Lower leg skin (tissue), 4 donors: ENCODE results near the gene CLEC18C. TPM values are rescaled to one million over a fixed set of nuclear protein-coding genes. Genes with fewer than 3 reads are reported as not detected.
"Not testable (repeated sequence)": the region's sequence is repeated elsewhere in the genome, so short reads cannot be mapped to it uniquely, and the experiment has no call there.

Source experiments
- DNase-seq, 2 donors: peaks; one replicate each; pipeline ENCODE4 v3.0.0-alpha.2; 2019; ENCODE audit warnings: low spot score in 2 of 2
- H3K4me3 ChIP-seq: fragments of 200-600 bp; sonication (generic); 2 replicates; pipeline ENCODE4 v1.5.1; 2017; ENCODE audit warnings: mild to moderate bottlenecking, low read depth; ENCODE audit not compliant: poor library complexity, severe bottlenecking
- WGBS, 2 donors: methylation state at CpG; one replicate each; pipeline ENCODE4 v1.1.5; 2018; 5-methylcytosine and 5-hydroxymethylcytosine counted together
- intact Hi-C: fragments of 100-400 bp; cut with DNase I; formaldehyde crosslinking; loops from one replicate; pipeline ENCODE4 v1.15.0; 2023; ENCODE audit warnings: low total_unique reads
- total RNA-seq, 4 donors: library from RNA; depleted of rRNA; stranded (reverse); fragments of >200 nt; gene quantifications; one replicate each; pipeline ENCODE4 v1.1.0, GENCODE V29; 2016

Gene CLEC18C
- total RNA-seq, 4 donors from 2014 or later: 0.34 TPM; not detected in 3

DNA sequence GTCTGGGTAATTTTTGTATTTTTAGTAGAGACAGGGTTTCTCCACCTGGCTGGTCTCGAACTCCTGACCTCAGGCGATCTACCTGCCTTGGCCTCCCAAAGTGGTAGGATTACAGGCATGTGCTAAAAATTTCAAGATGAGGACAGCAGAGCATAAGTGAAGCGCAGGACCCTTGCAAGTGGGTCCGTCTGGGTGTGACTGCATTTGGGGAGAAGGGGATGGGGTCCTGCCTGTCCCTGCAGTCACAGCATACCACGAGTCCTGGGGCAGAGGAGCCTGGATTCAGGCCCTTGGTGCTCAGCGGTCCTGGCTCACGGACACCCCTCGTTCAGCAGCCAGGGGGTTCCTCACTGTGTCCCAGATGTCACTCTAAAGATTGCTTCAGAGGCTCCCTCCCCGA lies 24.6 kb downstream of the CLEC18C start:
- WGBS, 2 donors: 97% methylated on average over 4 to 9 of the region's 9 CpGs
- DNase-seq, intact Hi-C loops, H3K4me3 ChIP-seq: not testable (repeated sequence)

DNA sequence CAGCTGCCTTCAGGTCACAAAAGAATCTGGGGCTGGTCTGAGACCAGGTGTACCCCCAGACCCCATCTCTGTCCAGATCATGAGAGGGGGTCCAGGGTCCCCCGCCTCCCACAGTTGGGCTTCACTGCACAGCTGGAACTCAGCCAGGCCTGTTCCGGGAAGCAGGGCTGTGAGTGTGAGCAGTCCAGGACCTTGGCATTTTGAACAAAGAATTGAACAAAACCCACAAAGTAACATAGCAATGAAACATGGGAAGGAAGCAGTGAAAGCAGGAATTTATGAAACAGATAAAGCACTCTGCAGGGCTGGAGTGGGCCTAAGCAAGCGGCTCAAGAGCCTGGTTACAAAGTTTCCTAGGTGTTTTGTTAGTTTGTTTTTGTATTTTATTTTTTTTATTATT lies 25.1 kb downstream of the CLEC18C start:
- intact Hi-C loops, DNase-seq, H3K4me3 ChIP-seq: not testable (repeated sequence)
- WGBS, 2 donors: 72 to 81% methylated on average over 3 of the region's 3 CpGs

DNA sequence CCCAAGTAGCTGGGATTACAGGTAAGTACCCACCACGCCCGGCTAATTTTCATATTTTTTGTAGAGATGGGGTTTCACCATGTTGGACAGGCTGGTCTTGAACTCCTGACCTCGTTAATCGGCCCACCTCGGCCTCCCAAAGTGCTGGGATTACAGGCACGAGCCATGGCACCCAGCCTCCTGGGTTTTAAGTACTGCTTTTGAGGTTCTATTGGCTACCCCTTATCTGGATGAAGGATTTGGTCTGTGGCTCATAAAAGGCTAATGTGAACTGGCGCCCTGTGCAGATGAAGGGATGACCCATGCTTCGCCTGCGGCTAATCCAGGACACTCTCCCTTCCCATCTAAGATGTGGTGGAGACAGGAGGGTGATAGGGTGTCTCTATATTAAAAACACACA lies 25.6 kb downstream of the CLEC18C start:
- intact Hi-C loops, H3K4me3 ChIP-seq, DNase-seq: not testable (repeated sequence)
- 84 to 88% methylated on average over 9 of the region's 9 CpGs for WGBS, 2 donors

DNA sequence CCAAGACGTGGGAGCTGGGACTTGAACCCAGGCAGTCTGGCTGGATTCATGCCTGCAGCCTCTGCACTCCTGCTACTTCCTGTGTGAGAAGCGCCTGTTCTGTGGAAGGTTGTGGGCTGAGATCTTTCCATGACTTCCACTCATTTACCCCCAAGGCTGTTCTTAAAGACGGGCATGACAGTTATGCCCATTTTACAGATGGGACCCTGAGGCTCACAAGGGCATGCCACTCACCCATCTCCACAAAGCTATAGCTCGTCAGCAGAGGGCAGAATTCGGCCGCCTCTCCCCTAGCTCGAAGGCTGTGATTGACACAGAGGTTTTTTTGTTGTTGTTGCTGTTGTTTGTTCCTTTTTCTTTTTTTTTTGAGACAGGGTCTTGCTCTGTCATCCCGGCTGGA lies 26.5 kb downstream of the CLEC18C start:
- DNase-seq: not testable (repeated sequence)
- 84 to 86% methylated on average over 7 to 8 of the region's 8 CpGs for WGBS, 2 donors

DNA sequence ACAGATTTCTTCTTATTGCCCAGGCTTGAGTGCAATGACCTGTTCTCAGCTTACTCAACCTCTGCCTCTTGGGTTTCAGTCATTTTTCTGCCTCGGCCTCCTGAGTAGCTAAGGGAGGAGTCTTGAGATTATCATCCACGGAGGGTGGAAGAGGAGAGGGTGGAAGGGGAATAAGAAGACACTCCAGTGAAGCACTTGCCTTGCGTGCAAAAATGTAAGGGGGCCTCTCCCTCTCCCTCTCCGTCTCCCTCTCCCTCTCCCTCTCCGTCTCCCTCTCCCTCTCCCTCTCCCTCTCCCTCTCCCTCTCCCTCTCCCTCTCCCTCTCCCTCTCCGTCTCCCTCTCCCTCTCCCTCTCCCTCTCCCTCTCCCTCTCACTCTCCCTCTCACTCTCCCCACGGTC lies 29.9 kb downstream of the CLEC18C start:
- H3K4me3 ChIP-seq, intact Hi-C loops, DNase-seq: not testable (repeated sequence)
- WGBS, 2 donors: 68 to 71% methylated on average over 4 to 5 of the region's 7 CpGs

More for the DNA sequence above, 26.5 kb downstream of the CLEC18C start:
- H3K4me3 ChIP-seq, intact Hi-C loops: not testable (repeated sequence)

DNA sequence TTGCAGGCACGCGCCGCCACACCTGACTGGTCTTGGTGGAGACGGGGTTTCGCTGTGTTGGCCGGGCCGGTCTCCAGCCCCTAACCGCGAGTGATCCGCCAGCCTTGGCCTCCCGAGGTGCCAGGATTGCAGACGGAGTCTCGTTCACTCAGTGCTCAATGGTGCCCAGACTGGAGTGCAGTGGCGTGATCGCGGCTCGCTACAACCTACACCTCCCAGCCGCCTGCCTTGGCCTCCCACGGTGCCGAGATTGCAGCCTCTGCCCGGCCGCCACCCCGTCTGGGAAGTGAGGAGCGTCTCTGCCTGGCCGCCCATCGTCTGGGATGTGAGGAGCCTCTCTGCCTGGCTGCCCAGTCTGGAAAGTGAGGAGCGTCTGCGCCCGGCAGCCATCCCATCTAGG lies 30.4 kb downstream of the CLEC18C start:
- H3K4me3 ChIP-seq, DNase-seq, intact Hi-C loops: not testable (repeated sequence)
- WGBS, 2 donors: 93 to 94% methylated on average over 5 to 12 of the region's 29 CpGs

DNA sequence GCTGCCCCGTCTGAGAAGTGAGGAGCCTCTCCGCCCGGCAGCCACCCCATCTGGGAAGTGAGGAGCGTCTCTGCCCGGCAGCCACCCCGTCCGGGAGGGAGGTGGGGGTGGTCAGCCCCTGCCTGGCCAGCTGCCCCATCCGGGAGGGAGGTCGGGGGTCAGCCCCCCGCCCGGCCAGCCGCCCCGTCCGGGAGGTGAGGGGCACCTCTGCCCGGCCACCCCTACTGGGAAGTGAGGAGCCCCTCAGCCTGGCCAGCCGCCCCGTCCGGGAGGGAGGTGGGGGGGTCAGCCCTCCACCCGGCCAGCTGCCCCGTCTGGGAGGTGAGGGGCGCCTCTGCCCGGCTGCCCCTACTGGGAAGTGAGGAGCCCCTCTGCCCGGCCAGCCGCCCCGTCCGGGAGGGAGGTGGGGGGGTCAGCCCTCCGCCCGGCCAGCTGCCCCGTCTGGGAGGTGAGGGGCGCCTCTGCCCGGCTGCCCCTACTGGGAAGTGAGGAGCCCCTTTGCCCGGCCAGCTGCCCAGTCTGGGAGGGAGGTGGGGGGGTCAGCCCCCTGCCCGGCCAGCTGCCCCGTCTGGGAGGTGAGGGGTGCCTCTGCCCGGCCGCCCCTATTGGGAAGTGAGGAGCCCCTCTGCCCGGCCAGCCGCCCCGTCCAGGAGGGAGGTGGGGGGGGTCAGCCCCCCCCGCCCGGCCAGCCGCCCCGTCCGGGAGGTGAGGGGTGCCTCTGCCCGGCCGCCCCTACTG lies 31.2 kb downstream of the CLEC18C start:
- 91% methylated on average over 13 of the region's 46 CpGs; no CpG with 5 or more reads in 1 of the 2 donors for WGBS, 2 donors
- intact Hi-C loops, DNase-seq, H3K4me3 ChIP-seq: not testable (repeated sequence)

DNA sequence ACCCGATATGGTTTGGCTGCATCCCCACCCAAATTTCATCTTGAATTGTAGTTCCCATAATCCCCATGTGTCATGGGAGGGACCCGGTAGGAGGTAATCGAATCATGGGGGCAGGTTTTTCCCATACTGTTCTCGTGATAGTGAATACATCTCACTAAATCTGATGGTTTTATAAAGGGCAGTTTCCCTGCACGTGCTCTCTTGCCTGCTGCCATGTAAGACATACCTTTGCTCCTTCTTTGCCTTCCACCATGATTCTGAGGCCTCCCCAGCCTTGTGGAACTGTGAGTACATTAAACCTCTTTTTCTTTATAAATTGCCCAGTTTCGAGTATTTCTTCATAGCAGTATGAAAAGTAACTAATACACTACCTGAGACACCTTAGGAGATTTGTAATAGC lies 32.8 kb downstream of the CLEC18C start:
- WGBS, 2 donors: 91 to 93% methylated on average over 5 to 6 of the region's 6 CpGs
- H3K4me3 ChIP-seq, intact Hi-C loops, DNase-seq: not testable (repeated sequence)

DNA sequence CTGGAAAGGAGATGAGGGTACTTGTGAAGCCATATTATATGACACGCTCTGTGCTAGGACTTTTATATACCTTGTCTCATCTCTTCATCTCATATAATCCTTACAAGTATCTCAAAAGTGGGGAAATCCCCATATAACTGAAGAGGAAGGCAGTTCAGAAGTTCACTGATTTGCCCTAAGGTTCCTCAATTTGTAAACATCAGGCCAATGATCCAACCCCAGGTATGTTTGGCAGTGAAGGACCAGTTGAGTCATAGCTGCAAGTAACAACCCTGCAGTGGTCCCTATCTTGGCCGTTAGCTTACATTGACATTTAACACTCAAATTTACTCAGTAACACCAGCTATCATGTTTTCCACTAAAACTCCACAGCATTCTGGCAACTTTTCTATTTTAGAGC lies 45.0 kb downstream of the CLEC18C start:
- H3K4me3 ChIP-seq, DNase-seq, intact Hi-C loops: not testable (repeated sequence)
- WGBS, 2 donors: 87 to 88% methylated on average over 2 of the region's 2 CpGs

DNA sequence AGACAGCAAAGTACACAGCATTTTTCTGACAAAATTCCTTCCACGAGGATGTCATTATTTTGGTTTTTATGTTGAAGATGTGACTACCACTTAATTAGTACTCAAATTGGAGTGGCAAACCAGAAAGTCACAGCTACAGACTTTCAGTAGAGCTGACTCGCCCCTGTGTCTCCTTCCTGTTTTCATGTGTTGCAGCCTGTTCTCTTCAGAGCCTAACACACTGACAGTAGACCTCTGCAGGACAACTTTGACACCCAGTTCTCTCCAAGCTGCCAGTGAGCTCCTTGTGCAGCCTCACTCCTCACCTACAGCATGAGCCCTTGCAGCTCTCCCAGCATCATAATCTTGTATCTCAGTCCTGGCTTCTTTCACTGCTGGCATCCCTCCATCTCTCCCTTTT lies 49.0 kb downstream of the CLEC18C start:
- WGBS, 2 donors: 76 to 91% methylated on average over 2 of the region's 2 CpGs
- DNase-seq, H3K4me3 ChIP-seq, intact Hi-C loops: not testable (repeated sequence)

DNA sequence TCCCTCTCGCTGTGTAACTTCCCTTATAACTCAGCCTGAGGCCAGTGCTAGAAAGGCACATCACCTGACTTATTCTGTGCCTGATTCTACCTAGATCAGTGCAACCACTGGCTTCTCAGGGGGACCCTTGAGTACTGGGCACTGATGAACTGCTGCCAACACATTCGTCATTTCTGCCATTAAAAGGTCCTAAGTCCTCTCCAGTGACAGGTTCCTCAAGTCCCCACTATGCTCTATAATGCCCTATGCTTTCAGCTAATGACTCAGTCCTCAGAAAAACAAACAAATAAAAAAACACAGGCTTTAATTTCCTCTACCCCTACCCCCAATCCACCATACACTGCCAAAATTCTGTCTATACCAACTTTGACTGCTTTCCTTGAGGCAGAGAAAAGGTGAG lies 49.6 kb downstream of the CLEC18C start:
- WGBS, 2 donors: 67% methylated on average over 1 of the region's 2 CpGs; no CpG with 5 or more reads in 1 of the 2 donors
- intact Hi-C loops, DNase-seq, H3K4me3 ChIP-seq: not testable (repeated sequence)

DNA sequence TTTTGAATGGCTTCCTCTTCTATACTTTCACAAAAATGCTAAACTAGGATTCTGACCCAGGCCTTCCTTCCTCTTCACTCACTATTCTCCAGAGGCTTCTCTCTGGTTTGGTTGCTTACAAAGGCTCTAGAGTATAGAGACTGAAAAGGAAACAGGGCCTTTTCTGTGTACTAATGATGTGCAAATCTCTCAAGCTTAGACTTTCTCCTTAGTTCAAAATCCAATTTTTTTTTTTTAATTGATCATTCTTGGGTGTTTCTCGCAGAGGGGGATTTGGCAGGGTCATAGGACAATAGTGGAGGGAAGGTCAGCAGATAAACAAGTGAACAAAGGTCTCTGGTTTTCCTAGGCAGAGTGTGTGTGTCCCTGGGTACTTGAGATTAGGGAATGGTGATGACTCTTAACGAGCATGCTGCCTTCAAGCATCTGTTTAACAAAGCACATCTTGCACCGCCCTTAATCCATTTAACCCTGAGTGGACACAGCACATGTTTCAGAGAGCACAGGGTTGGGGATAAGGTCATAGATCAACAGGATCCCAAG lies 50.5 kb downstream of the CLEC18C start:
- H3K4me3 ChIP-seq, intact Hi-C loops, DNase-seq: not testable (repeated sequence)
- WGBS, 2 donors: 75 to 85% methylated on average over 1 of the region's 3 CpGs

DNA sequence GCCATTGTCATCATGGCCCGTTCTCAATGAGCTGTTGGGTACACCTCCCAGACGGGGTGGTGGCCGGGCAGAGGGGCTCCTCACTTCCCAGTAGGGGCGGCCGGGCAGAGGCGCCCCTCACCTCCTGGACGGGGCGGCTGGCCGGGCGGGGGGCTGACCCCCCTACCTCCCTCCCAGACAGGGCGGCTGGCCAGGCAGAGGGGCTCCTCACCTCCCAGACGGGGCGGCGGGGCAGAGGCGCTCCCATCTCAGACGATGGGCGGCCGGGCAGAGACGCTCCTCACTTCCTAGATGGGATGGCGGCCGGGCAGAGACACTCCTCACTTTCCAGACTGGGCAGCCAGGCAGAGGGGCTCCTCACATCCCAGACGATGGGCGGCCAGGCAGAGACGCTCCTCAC lies 51.1 kb downstream of the CLEC18C start:
- 89 to 100% methylated on average over 1 to 11 of the region's 24 CpGs for WGBS, 2 donors

DNA sequence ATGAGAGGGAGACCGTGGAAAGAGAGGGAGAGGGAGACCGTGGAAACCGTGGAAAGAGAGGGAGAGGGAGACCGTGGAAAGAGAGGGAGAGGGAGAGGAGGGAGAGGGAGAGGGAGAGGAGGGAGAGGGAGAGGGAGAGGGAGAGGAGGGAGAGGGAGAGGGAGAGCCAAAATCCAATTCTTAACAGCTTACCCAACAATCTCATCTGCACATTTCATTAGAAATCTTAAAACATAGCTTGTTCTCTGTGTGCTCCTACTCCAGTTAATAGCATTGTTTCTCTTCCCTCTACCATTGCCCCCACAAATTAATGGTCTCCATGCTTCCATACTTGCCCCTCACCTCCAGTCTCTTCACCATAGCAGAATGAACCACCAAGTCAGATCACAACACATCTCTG lies 51.8 kb downstream of the CLEC18C start:
- 83 to 96% methylated on average over 4 of the region's 4 CpGs for WGBS, 2 donors
- DNase-seq: not testable (repeated sequence)

More for the DNA sequence above, 51.1 kb downstream of the CLEC18C start:
- intact Hi-C loops, DNase-seq, H3K4me3 ChIP-seq: not testable (repeated sequence)

DNA sequence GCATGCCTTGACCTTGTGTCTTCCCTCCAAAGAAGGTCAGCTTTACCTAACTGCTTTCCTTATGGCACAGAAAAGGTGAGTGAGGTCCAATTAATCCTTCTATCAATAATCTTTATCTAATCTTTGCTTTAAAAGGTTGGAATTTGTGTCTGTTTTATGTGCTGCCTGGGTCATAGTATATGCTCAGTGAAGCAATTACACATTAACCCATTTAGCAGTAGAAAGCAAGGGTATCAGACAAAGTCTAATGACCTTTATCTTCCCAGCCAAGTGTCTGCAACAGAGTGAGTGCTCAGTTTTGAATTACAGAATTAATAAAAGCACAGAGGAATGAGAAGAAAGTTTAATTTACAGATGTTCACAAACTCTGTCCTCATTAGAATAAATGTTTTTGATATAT lies 52.4 kb downstream of the CLEC18C start:
- H3K4me3 ChIP-seq, intact Hi-C loops, DNase-seq: not testable (repeated sequence)

More for the DNA sequence above, 51.8 kb downstream of the CLEC18C start:
- H3K4me3 ChIP-seq, intact Hi-C loops: not testable (repeated sequence)
